Osteoblast (primary cell): ENCODE measurements around the gene PGGT1B. TPM values are rescaled to one million over a fixed set of nuclear protein-coding genes. Genes with fewer than 3 reads are reported as not detected.

Source experiments
- DNase-seq: peaks from one replicate; pipeline ENCODE4 v3.0.0; 2011; ENCODE audit warnings: low spot score, mixed read lengths; ENCODE audit not compliant: insufficient read length; ENCODE audit errors: missing footprints
- H2AFZ ChIP-seq: 2 replicates; pipeline ENCODE4 v1.6.0; 2011; ENCODE audit warnings: mild to moderate bottlenecking, low read length
- H3K27ac ChIP-seq: 2 replicates; pipeline ENCODE4 v1.5.1; 2011; ENCODE audit warnings: mild to moderate bottlenecking, low read depth, low read length, moderate library complexity
- H3K27me3 ChIP-seq: 2 replicates; pipeline ENCODE4 v1.6.0; 2012; ENCODE audit warnings: mild to moderate bottlenecking, control low read depth, inconsistent platforms, low read length, moderate library complexity; ENCODE audit not compliant: insufficient read depth
- H3K36me3 ChIP-seq: 2 replicates; pipeline ENCODE4 v1.5.1; 2011; ENCODE audit warnings: mild to moderate bottlenecking, low read length, control low read depth, moderate library complexity; ENCODE audit not compliant: insufficient read depth
- H3K4me1 ChIP-seq: 2 replicates; pipeline ENCODE4 v1.5.1; 2011; ENCODE audit warnings: mild to moderate bottlenecking, low read length, control low read depth, moderate library complexity; ENCODE audit not compliant: insufficient read depth
- H3K4me2 ChIP-seq: 2 replicates; pipeline ENCODE4 v1.6.0; 2011; ENCODE audit warnings: mild to moderate bottlenecking, low read length; ENCODE audit not compliant: insufficient read depth
- H3K4me3 ChIP-seq: fragments of 200-600 bp; sonication (generic); 3 replicates; pipeline ENCODE4 v1.5.1; 2012; ENCODE audit warnings: mild to moderate bottlenecking, low read length, inconsistent platforms; ENCODE audit not compliant: insufficient read depth
- H3K79me2 ChIP-seq: 2 replicates; pipeline ENCODE4 v1.6.0; 2012; ENCODE audit warnings: mild to moderate bottlenecking, low read length, control low read depth, inconsistent platforms; ENCODE audit not compliant: insufficient read depth
- H3K9me3 ChIP-seq: 2 replicates; pipeline ENCODE4 v1.5.1; 2011; ENCODE audit warnings: low read depth, low read length, control low read depth
- H4K20me1 ChIP-seq: 2 replicates; pipeline ENCODE4 v1.6.0; 2012; ENCODE audit warnings: mild to moderate bottlenecking, low read length, control low read depth; ENCODE audit not compliant: insufficient read depth
- CTCF ChIP-seq: IDR thresholded peaks from 2 replicates; pipeline ENCODE4 v1.5.1; 2011; ENCODE audit warnings: mild to moderate bottlenecking, low read depth, low read length, moderate library complexity; ENCODE audit errors: extremely low read depth
- total RNA-seq: library from RNA; depleted of rRNA; stranded (reverse); fragments of >200 nt; gene quantifications from 2 replicates; pipeline ENCODE4 v1.2.3, GENCODE V29; 2012

PGGT1B gene
- total RNA-seq, 1 donor: 14.1 TPM

- no peak for DNase-seq
- no peak overlapping the region for H3K4me3 ChIP-seq
- no peak overlapping the region for H3K27ac ChIP-seq
- no peaks in the 10 kb centered on the region for H3K79me2 ChIP-seq
- H3K9me3 ChIP-seq: no peaks in the 10 kb centered on the region
- H4K20me1 ChIP-seq: no peaks in the 10 kb centered on the region
- no peaks in the 10 kb centered on the region for H3K36me3 ChIP-seq
- H3K4me2 ChIP-seq: peak overlapping the region; percentile 95
- no peak overlapping the region for H2AFZ ChIP-seq
- peaks cover 4% of the 10 kb centered on the region for H3K4me1 ChIP-seq
- H3K27me3 ChIP-seq: peaks cover 72% of the 10 kb centered on the region
- TF ChIP-seq CTCF: no peak
Measured at GRCh38 chr5:115170929-115171510, 91.7 kb downstream of the PGGT1B start.

- no peaks in the 10 kb centered on the region for H3K9me3 ChIP-seq
- peak overlapping the region; percentile 59 for H2AFZ ChIP-seq
- no peak for DNase-seq
- peak overlapping the region; percentile 95 for H3K4me2 ChIP-seq
- TF ChIP-seq CTCF: no peak
- peaks cover 4% of the 10 kb centered on the region for H3K4me1 ChIP-seq
- peaks cover 72% of the 10 kb centered on the region for H3K27me3 ChIP-seq
- no peak overlapping the region for H3K27ac ChIP-seq
- no peaks in the 10 kb centered on the region for H4K20me1 ChIP-seq
- no peaks in the 10 kb centered on the region for H3K36me3 ChIP-seq
- H3K4me3 ChIP-seq: peak overlapping the region; percentile 80
- H3K79me2 ChIP-seq: no peaks in the 10 kb centered on the region
Measured at GRCh38 chr5:115170134-115170928, 92.3 kb downstream of the PGGT1B start.

- TF ChIP-seq CTCF: no peak
- Histone ChIP-seq H3K27ac (no peak within 1 kb of the TSS), H3K36me3 (no peaks in the 10 kb centered on the region), H3K4me2 (peak within 1 kb of the TSS; percentile 95), H3K79me2 (no peaks in the 10 kb centered on the region), H3K4me3 (peak within 1 kb of the TSS; percentile 80), H2AFZ (peak within 1 kb of the TSS; percentile 90), H3K9me3 (no peaks in the 10 kb centered on the region), H3K27me3 (peaks cover 67% of the 10 kb centered on the region), H3K4me1 (peaks cover 4% of the 10 kb centered on the region), H4K20me1 (no peaks in the 10 kb centered on the region)
- peak; percentile 95 for DNase-seq
Measured at GRCh38 chr5:115169487-115170133, 93.1 kb downstream of the PGGT1B start, which contains the start of gene TRIM36. Gene TRIM36 (minus strand): TSS chr5:115169908. CDS start chr5:115169634, 274 bp downstream.
